ENCODE data around the gene FUT6.

DNA sequence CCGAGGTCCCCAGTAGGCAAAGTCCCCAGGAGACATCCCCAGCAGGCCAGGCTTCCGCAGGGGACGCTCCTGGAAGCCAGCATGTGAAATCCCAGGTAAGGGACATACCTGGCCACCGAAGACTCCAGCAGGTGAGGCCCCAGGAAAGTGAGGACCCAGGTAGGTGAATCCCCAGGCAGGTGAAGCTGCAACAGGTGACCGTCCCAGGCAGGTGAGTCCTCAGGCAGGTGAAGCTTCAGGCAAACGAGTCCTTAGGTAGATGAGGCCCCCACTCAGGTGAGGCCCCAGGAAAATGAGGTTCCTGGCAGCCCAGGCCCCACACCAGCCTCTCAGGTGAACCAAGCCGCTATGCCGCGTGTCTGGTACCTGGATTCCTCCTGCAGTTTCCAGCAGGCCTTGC is 8.3 kb downstream of the FUT6 start:
- TF ChIP-seq POLR2A (IDR thresholded peaks at IDR 0.05; ENCODE audit: low read depth, low read length), result no peak
- no peak for TF ChIP-seq TAF1 (IDR thresholded peaks at IDR 0.05; ENCODE audit: borderline replicate concordance, low read depth, low read length)

Data from GM12892 (cell line).